Endothelial cell of umbilical vein (primary cell): ENCODE results near the gene MFNG. TPM values are rescaled to one million over a fixed set of nuclear protein-coding genes. Genes with fewer than 3 reads are reported as not detected.

Experiments used
- BruUV-seq: library from RNA; stranded (reverse); fragments of 400-500 nt; replicated peaks from 2 replicates; lab custom pipeline; 2021; lab: Mats Ljungman, UMichigan
- CTCF ChIA-PET: fragments of 300-600, 350-600 bp; sonication (Branson Sonifier 250); formaldehyde crosslinking; loops from one replicate; lab custom pipeline; 2021; ENCODE audit warnings: antibody characterized with exemption, inconsistent platforms; lab: Charles Lee
- POLR2A ChIA-PET: fragments of 300-600, 350-600 bp; sonication (Branson Sonifier 250); formaldehyde crosslinking; loops from one replicate; lab custom pipeline; 2021; ENCODE audit warnings: antibody characterized with exemption, inconsistent platforms; lab: Charles Lee
- DNase-seq: peaks from one replicate; pipeline ENCODE4 v3.0.0-alpha.2; 2011; ENCODE audit warnings: low read depth, low spot score
- FAIRE-seq: peaks from 2 replicates; lab custom pipeline; 2011; peaks lifted over from hg19 to GRCh38; lab: Jason Lieb, UNC
- H2AFZ ChIP-seq: 2 replicates; pipeline ENCODE4 v1.6.0; 2012; ENCODE audit warnings: low read depth, low read length, control low read depth, inconsistent platforms
- H3K27ac ChIP-seq: 2 replicates; pipeline ENCODE4 v1.5.1; 2011; ENCODE audit warnings: low read depth, mild to moderate bottlenecking, control low read depth, low read length, moderate library complexity; ENCODE audit not compliant: insufficient read depth
- H3K27me3 ChIP-seq, 2 experiments: 2 replicates each; pipeline versions ENCODE4 v1.6.0 to v1.6.1; 2011; ENCODE audit warnings: low read length in 2 of 2, mixed read lengths in 1 of 2; ENCODE audit not compliant: control insufficient read depth in 2 of 2, insufficient read depth in 2 of 2
- H3K36me3 ChIP-seq, 2 experiments: 2 replicates in 1 of 2; 3 replicates in 1 of 2; pipeline ENCODE4 v1.5.1; 2011; ENCODE audit warnings: low read length in 2 of 2, mild to moderate bottlenecking in 1 of 2, moderate library complexity in 1 of 2; ENCODE audit not compliant: control insufficient read depth in 2 of 2, insufficient read depth in 2 of 2; ENCODE audit errors: extremely low read depth in 1 of 2
- H3K4me1 ChIP-seq: 3 replicates; pipeline ENCODE4 v1.5.1; 2011; ENCODE audit warnings: mild to moderate bottlenecking, low read length; ENCODE audit not compliant: control insufficient read depth, insufficient read depth; ENCODE audit errors: extremely low read depth
- H3K4me2 ChIP-seq: 2 replicates; pipeline ENCODE4 v1.6.1; 2011; ENCODE audit warnings: low read length, control low read depth, mixed read lengths; ENCODE audit not compliant: insufficient read depth
- H3K4me3 ChIP-seq, 3 experiments: fragments of 200-600 bp in 1 of 3; sonication (generic), shearing (Covaris generic) in 1 of 3; replicated peaks in 1 of 3; 2 replicates each; pipeline ENCODE4 v1.5.1; 2011 to 2016; ENCODE audit warnings: control low read depth in 3 of 3, low read length in 3 of 3, mild to moderate bottlenecking in 2 of 3, inconsistent platforms in 1 of 3, low read depth in 1 of 3, moderate library complexity in 1 of 3; ENCODE audit not compliant: insufficient read depth in 1 of 3
- H3K79me2 ChIP-seq: 2 replicates; pipeline ENCODE4 v1.6.0; 2012; ENCODE audit warnings: low read length, inconsistent platforms; ENCODE audit not compliant: control insufficient read depth, insufficient read depth
- H3K9ac ChIP-seq: replicated peaks from 2 replicates; pipeline ENCODE3; 2011; ENCODE audit warnings: low read length, control low read depth; ENCODE audit not compliant: insufficient read depth; ENCODE audit errors: extremely low read depth
- H3K9me1 ChIP-seq: replicated peaks from 3 replicates; pipeline ENCODE4 v1.6.0; 2011; ENCODE audit warnings: mild to moderate bottlenecking, low read length; ENCODE audit not compliant: control insufficient read depth, insufficient read depth; ENCODE audit errors: extremely low read depth
- H3K9me3 ChIP-seq: replicated peaks from 2 replicates; pipeline ENCODE4 v1.5.1; 2012; ENCODE audit warnings: low read length, inconsistent platforms; ENCODE audit not compliant: control insufficient read depth, insufficient read depth
- H4K20me1 ChIP-seq: replicated peaks from 2 replicates; pipeline ENCODE3; 2011; ENCODE audit warnings: mild to moderate bottlenecking, low read length; ENCODE audit not compliant: control insufficient read depth, insufficient read depth; ENCODE audit errors: extremely low read depth
- CTCF ChIP-seq, 2 donors: IDR thresholded peaks; 1 replicate in 1 of 2; 2 replicates in 1 of 2; pipeline ENCODE4 v1.5.1; 2011; ENCODE audit warnings: low read length in 2 of 2, mild to moderate bottlenecking in 2 of 2, moderate library complexity in 2 of 2, control low read depth in 1 of 2, inconsistent platforms in 1 of 2, low read depth in 1 of 2; ENCODE audit not compliant: insufficient read depth in 1 of 2; ENCODE audit errors: extremely low read depth in 1 of 2
- EZH2 ChIP-seq: IDR thresholded peaks from 2 replicates; pipeline ENCODE4 v1.6.1; 2012; ENCODE audit warnings: borderline replicate concordance, low read depth, mild to moderate bottlenecking, moderate library complexity, low read length, inconsistent platforms; ENCODE audit not compliant: severe bottlenecking
- JUN ChIP-seq: IDR thresholded peaks from 2 replicates; pipeline ENCODE4 v1.6.1; 2011; ENCODE audit warnings: borderline replicate concordance, low read depth; ENCODE audit not compliant: insufficient read length, insufficient read depth
- MYC ChIP-seq: IDR thresholded peaks from one replicate; pipeline ENCODE4 v1.6.1; 2011; ENCODE audit warnings: mild to moderate bottlenecking, low read depth, low read length
- dilution Hi-C: fragments of 300-500 bp; cut with MboI; formaldehyde crosslinking; loops from one replicate; pipeline ENCODE4 v1.15.0; 2019; ENCODE audit warnings: low sequenced_read_pairs; ENCODE audit not compliant: extremely low pct_ligation_motif_present
- intact Hi-C: fragments of 100-400 bp; cut with micrococcal nuclease; formaldehyde crosslinking; loops from one replicate; pipeline ENCODE4 v1.10.0; 2022
- polyA plus RNA-seq, 4 experiments: library from polyadenylated mRNA; depleted of rRNA in 3 of 4; stranded (reverse) in 3 of 4; unstranded in 1 of 4; fragments of >200 nt; gene quantifications; 2 replicates each; pipeline versions ENCODE4 v1.2.1 to v1.2.3, GENCODE V29; 2011 to 2012; ENCODE audit warnings: missing spikeins in 1 of 4
- total RNA-seq: library from RNA; stranded (reverse); gene quantifications from 2 replicates; pipeline ENCODE4 v1.2.3, GENCODE V29; 2021
- TF ChIP-seq, protein P1 (sequence below): IDR thresholded peaks from 2 replicates; pipeline ENCODE4 v1.6.1; 2011; ENCODE audit not compliant: insufficient read depth, insufficient read length

MFNG gene
- total and polyA plus RNA-seq, 2 donors (not counting 3 experiments of a cell fraction or from before 2014, with no cell fraction given): 188 to 257 TPM

- H3K4me1 ChIP-seq: peaks cover 13% of the 10 kb centered on the region
- no peaks in the 10 kb centered on the region for H3K9me1 ChIP-seq
- peak overlapping the region in 1 of 3 experiments; percentile 0 for H3K4me3 ChIP-seq
- dilution Hi-C loops: no loop called here
- peak overlapping the region; percentile 49 for H3K27ac ChIP-seq
- CTCF ChIA-PET: interaction anchor here (0.9 to 1.5 kb wide), 2 partner anchors 27 to 67 kb away, joined by 3 to 5 read pairs; no protein-coding TSS in a partner anchor
- FAIRE-seq (no peak), DNase-seq (no peak)
- H3K9ac ChIP-seq: no peak overlapping the region
- no peaks in the 10 kb centered on the region for H3K79me2 ChIP-seq
- intact Hi-C loops: no loop called here
- POLR2A ChIA-PET: no interaction called here
- BruUV-seq: no TSS peak
- H3K27me3 ChIP-seq: no peaks in the 10 kb centered on the region
- H3K4me2 ChIP-seq: peak overlapping the region; percentile 12
- peak overlapping the region; percentile 52 for H2AFZ ChIP-seq
- no peaks in the 10 kb centered on the region for H4K20me1 ChIP-seq
- no peaks in the 10 kb centered on the region for H3K9me3 ChIP-seq
- no peaks in the 10 kb centered on the region for H3K36me3 ChIP-seq
- no peak for TF ChIP-seq JUN
- no peak for TF ChIP-seq CTCF (IDR thresholded peaks at IDR 0.05; ENCODE audit: extremely low read depth in 1 of 2, insufficient read depth in 1 of 2, low read depth in 1 of 2, low read length in 2 of 2)
- TF ChIP-seq, protein P1, sequence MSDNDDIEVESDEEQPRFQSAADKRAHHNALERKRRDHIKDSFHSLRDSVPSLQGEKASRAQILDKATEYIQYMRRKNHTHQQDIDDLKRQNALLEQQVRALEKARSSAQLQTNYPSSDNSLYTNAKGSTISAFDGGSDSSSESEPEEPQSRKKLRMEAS: no peak
- TF ChIP-seq EZH2: no peak
- no peak for TF ChIP-seq MYC
Measured at GRCh38 chr22:37525746-37526350, 39.7 kb upstream of the MFNG start.
